Measurements from ENCODE around the gene CDK11B.
"Not testable (repeated sequence)": the region's sequence is repeated elsewhere in the genome, so short reads cannot be mapped to it uniquely, and the experiment has no call there.

CDK11B gene

DNA sequence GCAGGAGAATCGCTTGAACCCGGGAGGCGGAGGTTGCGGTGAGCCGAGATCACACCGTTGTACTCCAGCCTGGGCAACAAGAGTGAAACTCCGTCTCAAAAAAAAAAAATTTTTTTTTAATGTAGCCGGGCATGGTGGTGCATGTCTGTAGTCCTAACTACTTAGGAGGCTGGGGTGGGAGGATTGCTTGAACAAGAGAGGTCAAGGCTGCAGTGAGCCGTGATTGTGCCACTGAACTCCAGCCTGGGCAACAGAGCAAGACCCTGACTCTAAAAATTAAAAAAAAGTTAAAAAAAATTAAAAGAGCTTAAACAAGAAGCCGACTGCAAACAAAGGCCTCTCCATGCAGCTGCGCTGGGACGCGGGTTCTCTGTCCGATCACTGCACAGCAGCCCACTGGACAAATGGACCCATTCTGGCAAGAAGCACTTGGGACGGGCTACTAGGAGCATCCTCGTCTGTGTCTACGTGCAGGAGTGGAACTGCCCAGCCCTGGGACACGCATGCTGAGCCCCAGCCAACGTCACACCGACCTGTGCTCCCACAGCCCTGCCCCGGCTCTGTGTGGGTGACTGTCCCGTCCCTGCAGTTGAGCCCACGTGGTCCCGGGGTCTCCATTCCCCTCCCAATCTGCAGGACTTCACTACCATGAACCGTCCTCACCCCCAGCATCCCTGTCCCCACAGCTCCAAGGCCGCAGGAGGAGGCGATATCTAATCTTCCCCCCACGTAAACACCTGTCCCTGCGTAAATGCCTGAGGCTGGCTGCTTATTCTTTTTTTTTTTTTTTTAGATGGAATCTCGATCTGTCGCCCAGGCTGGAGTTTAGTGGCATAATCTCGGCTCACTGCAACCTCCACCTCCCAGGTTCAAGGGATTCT, 21.5 kb upstream of the CDK11B start:
- Histone ChIP-seq H3K27me3 (ENCODE audit: control insufficient read depth, low read length) (no peaks in the 10 kb centered on the region), H3K4me1 (ENCODE audit: control insufficient read depth, low read length) (peaks cover 24% of the 10 kb centered on the region), H4K20me1 (ENCODE audit: control insufficient read depth, insufficient read depth, low read depth, low read length) (no peaks in the 10 kb centered on the region), H3K4me3 (ENCODE audit: low read length) (no peak overlapping the region), H3F3A (ENCODE audit: control insufficient read depth, insufficient read depth) (no peaks in the 10 kb centered on the region; the same call in 1 of the 2 replicates), H3K9me2 (replicated peaks; ENCODE audit: control insufficient read depth, low read length) (no peaks in the 10 kb centered on the region), H3K36me3 (ENCODE audit: control insufficient read depth, low read length) (no peaks in the 10 kb centered on the region), H3K9me3 (ENCODE audit: control insufficient read depth, insufficient read depth, low read length) (no peaks in the 10 kb centered on the region), H3K79me2 (ENCODE audit: control insufficient read depth, low read length) (peaks cover 30% of the 10 kb centered on the region), H3K4me2 (ENCODE audit: low read length) (no peak overlapping the region), H3K27ac (ENCODE audit: low read depth, low read length) (no peak overlapping the region)
- TF ChIP-seq CTCF (IDR thresholded peaks at IDR 0.05; ENCODE audit: low read depth, low read length, poor library complexity, severe bottlenecking) (no peak), EZH2phosphoT487 (IDR thresholded peaks at IDR 0.05; ENCODE audit: borderline replicate concordance, low read length) (no peak)

DNA sequence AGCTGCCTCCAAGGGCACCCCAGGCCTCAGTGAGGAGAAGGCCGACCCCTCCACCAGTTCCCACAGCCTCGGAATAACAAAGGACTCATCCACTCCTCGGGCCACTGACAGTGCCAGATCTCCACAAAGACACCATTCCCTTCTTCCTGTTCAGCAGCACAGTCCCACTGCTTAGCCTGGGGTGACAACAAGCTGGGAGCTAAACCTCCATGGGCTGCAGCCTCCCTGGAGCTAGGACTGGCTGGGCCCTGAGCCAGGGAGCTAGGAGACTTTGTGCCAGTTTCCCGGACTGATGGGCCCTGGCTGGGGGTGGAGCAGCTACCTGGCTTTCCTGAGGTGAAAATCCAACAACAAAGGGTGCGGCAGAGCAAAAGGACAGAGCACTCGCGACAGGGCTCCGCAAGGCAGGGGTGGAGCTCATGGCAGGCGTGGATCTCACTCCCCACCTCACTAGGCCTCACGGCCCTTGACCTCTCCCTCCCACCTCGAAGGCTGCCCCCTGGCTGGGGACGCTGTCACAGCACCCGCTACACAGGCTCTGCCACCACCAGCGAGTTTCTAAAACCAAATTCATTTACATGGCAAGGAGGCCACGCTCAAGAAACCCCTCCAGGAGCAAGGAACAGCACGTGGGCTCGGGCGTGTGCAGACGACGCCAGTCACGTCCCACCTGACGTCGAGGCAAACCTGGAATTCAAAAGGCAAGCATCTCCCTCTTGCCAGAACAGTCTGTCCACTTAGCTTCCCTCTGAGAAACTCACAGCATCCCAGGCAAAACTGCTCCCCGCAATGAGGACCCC, 20.0 kb upstream of the CDK11B start:
- no peaks in the 10 kb centered on the region for H4K20me1 ChIP-seq (ENCODE audit: control insufficient read depth, insufficient read depth, low read depth, low read length)
- peaks cover 23% of the 10 kb centered on the region for H3K79me2 ChIP-seq (ENCODE audit: control insufficient read depth, low read length)
- H3K27ac ChIP-seq (ENCODE audit: low read depth, low read length) = peak overlapping the region; percentile 72
- no peaks in the 10 kb centered on the region; the same call in 1 of the 2 replicates for H3F3A ChIP-seq (ENCODE audit: control insufficient read depth, insufficient read depth)
- no peaks in the 10 kb centered on the region for H3K27me3 ChIP-seq (ENCODE audit: control insufficient read depth, low read length)
- H3K9me2 ChIP-seq (replicated peaks; ENCODE audit: control insufficient read depth, low read length) = no peaks in the 10 kb centered on the region
- H3K4me1 ChIP-seq (ENCODE audit: control insufficient read depth, low read length) = peaks cover 24% of the 10 kb centered on the region
- H3K4me3 ChIP-seq (ENCODE audit: low read length) = peak overlapping the region; percentile 65
- H3K4me2 ChIP-seq (ENCODE audit: low read length) = peak overlapping the region; percentile 75
- no peaks in the 10 kb centered on the region for H3K36me3 ChIP-seq (ENCODE audit: control insufficient read depth, low read length)
- no peak for TF ChIP-seq EZH2phosphoT487 (IDR thresholded peaks at IDR 0.05; ENCODE audit: borderline replicate concordance, low read length)
- TF ChIP-seq CTCF (IDR thresholded peaks at IDR 0.05; ENCODE audit: low read depth, low read length, poor library complexity, severe bottlenecking) = peak; percentile 80
- H3K9me3 ChIP-seq (ENCODE audit: control insufficient read depth, insufficient read depth, low read length) = no peaks in the 10 kb centered on the region

GRCh38 chr1:1677718-1678580, 19.1 kb upstream of the CDK11B start:
- H3K9me3 ChIP-seq (ENCODE audit: control insufficient read depth, insufficient read depth, low read length) = no peaks in the 10 kb centered on the region
- H3K4me1 ChIP-seq (ENCODE audit: control insufficient read depth, low read length) = peaks cover 24% of the 10 kb centered on the region
- H3K36me3 ChIP-seq (ENCODE audit: control insufficient read depth, low read length) = no peaks in the 10 kb centered on the region
- H4K20me1 ChIP-seq (ENCODE audit: control insufficient read depth, insufficient read depth, low read depth, low read length) = no peaks in the 10 kb centered on the region
- no peak for TF ChIP-seq CTCF (IDR thresholded peaks at IDR 0.05; ENCODE audit: low read depth, low read length, poor library complexity, severe bottlenecking)
- TF ChIP-seq EZH2phosphoT487 (IDR thresholded peaks at IDR 0.05; ENCODE audit: borderline replicate concordance, low read length) = no peak
- H3K9me2 ChIP-seq (replicated peaks; ENCODE audit: control insufficient read depth, low read length) = no peaks in the 10 kb centered on the region
- no peaks in the 10 kb centered on the region for H3K27me3 ChIP-seq (ENCODE audit: control insufficient read depth, low read length)
- H3K4me3 ChIP-seq (ENCODE audit: low read length) = peak overlapping the region; percentile 65
- peaks cover 16% of the 10 kb centered on the region for H3K79me2 ChIP-seq (ENCODE audit: control insufficient read depth, low read length)
- H3F3A ChIP-seq (ENCODE audit: control insufficient read depth, insufficient read depth) = no peaks in the 10 kb centered on the region; the same call in 1 of the 2 replicates
- peak overlapping the region; percentile 75 for H3K4me2 ChIP-seq (ENCODE audit: low read length)
- H3K27ac ChIP-seq (ENCODE audit: low read depth, low read length) = peak overlapping the region; percentile 72

GRCh38 chr1:1676087-1676486, 17.3 kb upstream of the CDK11B start:
- not testable (repeated sequence) for H3K79me2 ChIP-seq (ENCODE audit: control insufficient read depth, low read length); H3K9me2 ChIP-seq (replicated peaks; ENCODE audit: control insufficient read depth, low read length); H4K20me1 ChIP-seq (ENCODE audit: control insufficient read depth, insufficient read depth, low read depth, low read length); H3K4me3 ChIP-seq (ENCODE audit: low read length); H3K27me3 ChIP-seq (ENCODE audit: control insufficient read depth, low read length); H3K27ac ChIP-seq (ENCODE audit: low read depth, low read length); H3F3A ChIP-seq (ENCODE audit: control insufficient read depth, insufficient read depth); H3K4me2 ChIP-seq (ENCODE audit: low read length); H3K9me3 ChIP-seq (ENCODE audit: control insufficient read depth, insufficient read depth, low read length); H3K36me3 ChIP-seq (ENCODE audit: control insufficient read depth, low read length)
- H3K4me1 ChIP-seq (ENCODE audit: control insufficient read depth, low read length) = peaks cover 24% of the 10 kb centered on the region

DNA sequence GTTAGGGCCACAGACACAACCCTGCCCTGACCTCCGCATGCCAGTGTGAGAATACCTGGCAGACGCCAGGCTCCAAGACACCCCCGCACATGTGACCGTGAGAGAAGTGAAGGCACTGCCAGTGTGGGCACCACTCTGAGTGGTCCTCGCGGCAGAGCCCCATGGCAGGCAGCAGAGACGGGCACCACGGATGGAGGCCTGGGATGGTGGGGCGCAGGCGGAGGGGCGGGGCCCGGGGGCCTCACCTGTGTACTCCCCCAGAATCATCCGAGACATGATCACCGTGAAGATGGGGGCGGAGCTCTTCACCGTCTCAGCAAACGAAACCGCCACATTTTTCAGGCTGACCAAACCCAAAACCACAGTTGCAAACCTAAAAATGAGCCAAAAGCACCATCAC, 16.4 kb upstream of the CDK11B start:
- peaks cover 24% of the 10 kb centered on the region for H3K4me1 ChIP-seq (ENCODE audit: control insufficient read depth, low read length)
- H3K9me3 ChIP-seq (ENCODE audit: control insufficient read depth, insufficient read depth, low read length); H3K27ac ChIP-seq (ENCODE audit: low read depth, low read length); H3K4me2 ChIP-seq (ENCODE audit: low read length); H3K27me3 ChIP-seq (ENCODE audit: control insufficient read depth, low read length); H3K9me2 ChIP-seq (replicated peaks; ENCODE audit: control insufficient read depth, low read length); H3K4me3 ChIP-seq (ENCODE audit: low read length); H3K79me2 ChIP-seq (ENCODE audit: control insufficient read depth, low read length); H3F3A ChIP-seq (ENCODE audit: control insufficient read depth, insufficient read depth); H4K20me1 ChIP-seq (ENCODE audit: control insufficient read depth, insufficient read depth, low read depth, low read length): not testable (repeated sequence)
- H3K36me3 ChIP-seq (ENCODE audit: control insufficient read depth, low read length) = peaks cover 13% of the 10 kb centered on the region

All from DOHH2 (cell line).